HUES64 (cell line): ENCODE data around the gene CHIC1. TPM values are rescaled to one million over a fixed set of nuclear protein-coding genes. Genes with fewer than 3 reads are reported as not detected.
A peak's percentile ranks its signal among the peaks of the same experiment; 100 is the strongest.
"Not testable (repeated sequence)": the region's sequence is repeated elsewhere in the genome, so short reads cannot be mapped to it uniquely, and the experiment has no call there.

ENCODE experiments used
- H3K27ac ChIP-seq: 2 replicates; pipeline ENCODE4 v1.7.0; 2013; ENCODE audit warnings: low read depth, low read length, inconsistent platforms
- H3K27me3 ChIP-seq: 2 replicates; pipeline ENCODE4 v1.6.1; 2013; ENCODE audit warnings: mild to moderate bottlenecking, low read length; ENCODE audit not compliant: insufficient read depth
- H3K36me3 ChIP-seq: 2 replicates; pipeline ENCODE4 v1.6.1; 2013; ENCODE audit warnings: mild to moderate bottlenecking, low read length; ENCODE audit not compliant: insufficient read depth
- H3K4me1 ChIP-seq: 2 replicates; pipeline ENCODE4 v1.6.1; 2013; ENCODE audit warnings: mild to moderate bottlenecking, low read length, moderate library complexity; ENCODE audit not compliant: insufficient read depth
- H3K4me3 ChIP-seq: 2 replicates; pipeline ENCODE4 v1.5.1; 2013; ENCODE audit warnings: mild to moderate bottlenecking, low read length, moderate library complexity
- H3K9ac ChIP-seq: 2 replicates; pipeline ENCODE4 v1.6.1; 2013; ENCODE audit warnings: mild to moderate bottlenecking, low read depth, low read length
- H3K9me3 ChIP-seq: 2 replicates; pipeline ENCODE4 v1.6.1; 2013; ENCODE audit warnings: low read depth, low read length; ENCODE audit not compliant: insufficient read depth
- WGBS: fragments of 150-250, 120-280 bp; methylation state at CpG from one replicate; pipeline ENCODE4 v1.1.7; 2013; ENCODE audit warnings: missing lambda C conversion rate; 5-methylcytosine and 5-hydroxymethylcytosine counted together
- polyA plus RNA-seq, 2 experiments: library from polyadenylated mRNA; stranded (reverse); fragments of 50-300 nt; gene quantifications; one replicate each; pipeline ENCODE4 v1.2.3, GENCODE V29; 2013

The CHIC1 gene
- 5.4 TPM for polyA plus RNA-seq (2013, experiment 1 of 2)
- polyA plus RNA-seq (2013, experiment 2 of 2) = 6.0 TPM

- no peaks in the 10 kb centered on the region for H3K36me3 ChIP-seq
- H3K9me3 ChIP-seq = 0 out of 2 replicates have a peak, but pooled peaks cover 4% of the 10 kb centered on the region
- H3K9ac ChIP-seq = peak within 1 kb of the TSS; percentile 76
- H3K27me3 ChIP-seq = no peaks in the 10 kb centered on the region
- no peaks in the 10 kb centered on the region for H3K4me1 ChIP-seq
- WGBS = under 1% methylated on average over 46 of the region's 51 CpGs
- H3K4me3 ChIP-seq = peak within 1 kb of the TSS; percentile 80
- H3K27ac ChIP-seq = peak within 1 kb of the TSS; percentile 61; the same call in 1 of the 2 replicates
Observed at GRCh38 chrX:73562984-73563737, at the start of gene CHIC1. TSS of gene CHIC1 (plus strand) at chrX:73563197. CDS start at chrX:73563285, 88 bp downstream.

- H3K9ac ChIP-seq, H3K27ac ChIP-seq, H3K4me3 ChIP-seq, H3K4me1 ChIP-seq, H3K27me3 ChIP-seq, H3K36me3 ChIP-seq, H3K9me3 ChIP-seq: not testable (repeated sequence)
- WGBS = 86% methylated on average over 2 of the region's 2 CpGs
Observed at GRCh38 chrX:73522823-73523222, 40.2 kb upstream of the CHIC1 start.

GRCh38 chrX:73524906-73525305 is 38.1 kb upstream of the CHIC1 start:
- Histone ChIP-seq H3K27ac (no peak overlapping the region), H3K36me3 (no peaks in the 10 kb centered on the region), H3K9me3 (0 out of 2 replicates have a peak, but pooled peaks cover 2% of the 10 kb centered on the region), H3K27me3 (no peaks in the 10 kb centered on the region), H3K4me1 (0 out of 2 replicates have a peak, but pooled peaks cover 7% of the 10 kb centered on the region), H3K9ac (no peak overlapping the region), H3K4me3 (no peak overlapping the region)
- 97% methylated on average over 8 of the region's 8 CpGs for WGBS

GRCh38 chrX:73525928-73526690 is 36.9 kb upstream of the CHIC1 start:
- Histone ChIP-seq H3K4me3 (peak overlapping the region; percentile 31), H3K36me3 (no peaks in the 10 kb centered on the region), H3K4me1 (0 out of 2 replicates have a peak, but pooled peaks cover 7% of the 10 kb centered on the region), H3K27ac (peak overlapping the region; percentile 90), H3K9ac (peak overlapping the region; percentile 54), H3K9me3 (0 out of 2 replicates have a peak, but pooled peaks cover 2% of the 10 kb centered on the region), H3K27me3 (no peaks in the 10 kb centered on the region)
- WGBS = 5% methylated on average over 13 of the region's 13 CpGs

GRCh38 chrX:73531655-73532054 is 31.3 kb upstream of the CHIC1 start:
- H3K4me3 ChIP-seq, H3K27me3 ChIP-seq, H3K4me1 ChIP-seq, H3K9ac ChIP-seq, H3K27ac ChIP-seq, H3K9me3 ChIP-seq, H3K36me3 ChIP-seq: not testable (repeated sequence)
- 92% methylated on average over 4 of the region's 4 CpGs for WGBS

GRCh38 chrX:73556159-73556558 is 6.8 kb upstream of the CHIC1 start:
- H3K36me3 ChIP-seq = no peaks in the 10 kb centered on the region
- H3K27ac ChIP-seq = peak overlapping the region; percentile 62; the same call in 1 of the 2 replicates
- H3K4me3 ChIP-seq = no peak overlapping the region
- H3K9ac ChIP-seq = no peak overlapping the region
- no peaks in the 10 kb centered on the region for H3K27me3 ChIP-seq
- H3K4me1 ChIP-seq = peaks cover 20% of the 10 kb centered on the region
- 0 out of 2 replicates have a peak, but pooled peaks cover 4% of the 10 kb centered on the region for H3K9me3 ChIP-seq

- no peak overlapping the region for H3K9ac ChIP-seq
- WGBS = 69% methylated on average over 2 of the region's 3 CpGs
- H3K27me3 ChIP-seq = no peaks in the 10 kb centered on the region
- H3K27ac ChIP-seq = no peak overlapping the region
- peak overlapping the region; percentile 80 for H3K4me3 ChIP-seq
- 0 out of 2 replicates have a peak, but pooled peaks cover 4% of the 10 kb centered on the region for H3K9me3 ChIP-seq
- H3K4me1 ChIP-seq = peaks cover 4% of the 10 kb centered on the region; the same call in 1 of the 2 replicates
- H3K36me3 ChIP-seq = no peaks in the 10 kb centered on the region
Observed at GRCh38 chrX:73561801-73562200, 1.2 kb upstream of the CHIC1 start.

- Histone ChIP-seq H3K9ac (peak overlapping the region; percentile 73), H3K9me3 (0 out of 2 replicates have a peak, but pooled peaks cover 4% of the 10 kb centered on the region), H3K4me1 (no peaks in the 10 kb centered on the region), H3K4me3 (peak overlapping the region; percentile 80), H3K27me3 (no peaks in the 10 kb centered on the region), H3K36me3 (no peaks in the 10 kb centered on the region), H3K27ac (0 out of 2 replicates have a peak overlapping the region, but pooled peaks have one; percentile 49)
- no CpG with 5 or more reads among the region's 3 CpGs for WGBS
Observed at GRCh38 chrX:73562458-73562857, 539 bp upstream of the CHIC1 start.

GRCh38 chrX:73563738-73564068 is 706 bp downstream of the CHIC1 start:
- Histone ChIP-seq H3K36me3 (no peaks in the 10 kb centered on the region), H3K4me1 (no peaks in the 10 kb centered on the region), H3K4me3 (peak overlapping the region; percentile 80), H3K27ac (no peak overlapping the region), H3K27me3 (no peaks in the 10 kb centered on the region), H3K9me3 (0 out of 2 replicates have a peak, but pooled peaks cover 4% of the 10 kb centered on the region), H3K9ac (peak overlapping the region; percentile 76)
- WGBS = 1% methylated on average over 2 of the region's 3 CpGs

- Histone ChIP-seq H3K36me3 (no peaks in the 10 kb centered on the region), H3K4me3 (no peak overlapping the region), H3K27me3 (no peaks in the 10 kb centered on the region), H3K9ac (no peak overlapping the region), H3K4me1 (peaks cover 25% of the 10 kb centered on the region), H3K9me3 (no peaks in the 10 kb centered on the region), H3K27ac (no peak overlapping the region)
- WGBS = 38% methylated on average over 1 of the region's 2 CpGs
Observed at GRCh38 chrX:73577361-73577760, 14.4 kb downstream of the CHIC1 start.

- no peak overlapping the region for H3K27ac ChIP-seq
- H3K36me3 ChIP-seq = peaks cover 15% of the 10 kb centered on the region
- peaks cover 14% of the 10 kb centered on the region; the same call in 1 of the 2 replicates for H3K4me1 ChIP-seq
- H3K27me3 ChIP-seq = no peaks in the 10 kb centered on the region
- 98% methylated on average over 2 of the region's 3 CpGs for WGBS
- no peak overlapping the region for H3K9ac ChIP-seq
- H3K9me3 ChIP-seq = no peaks in the 10 kb centered on the region
- no peak overlapping the region for H3K4me3 ChIP-seq
Observed at GRCh38 chrX:73581002-73581628, 18.1 kb downstream of the CHIC1 start.
